Activated gamma-delta T cell (primary cell): ENCODE measurements around the gene WSB2.
"Not testable (repeated sequence)": the region's sequence is repeated elsewhere in the genome, so short reads cannot be mapped to it uniquely, and the experiment has no call there.

Experiments used
- DNase-seq: peaks from one replicate; lab custom pipeline; 2025; lab: John Stamatoyannopoulos, UW

Gene WSB2

GRCh38 chr12:118035190-118036041 lies 25.6 kb downstream of the WSB2 start:
- DNase-seq, result no peak

GRCh38 chr12:118034429-118035189 lies 26.4 kb downstream of the WSB2 start:
- DNase-seq, result no peak

- DNase-seq, result no peak
Measured at GRCh38 chr12:118033902-118034301, 27.1 kb downstream of the WSB2 start.

- DNase-seq, result no peak
Measured at GRCh38 chr12:118033323-118033722, 27.7 kb downstream of the WSB2 start.

GRCh38 chr12:118032188-118032587 lies 28.8 kb downstream of the WSB2 start:
- DNase-seq, result no peak

GRCh38 chr12:118029166-118029565 lies 31.8 kb downstream of the WSB2 start:
- DNase-seq, result no peak

GRCh38 chr12:118025168-118025567 lies 35.8 kb downstream of the WSB2 start:
- no peak for DNase-seq

- no peak for DNase-seq
Measured at GRCh38 chr12:118023301-118023860, 37.6 kb downstream of the WSB2 start.

GRCh38 chr12:118022728-118023109 lies 38.3 kb downstream of the WSB2 start:
- no peak for DNase-seq

- DNase-seq, result not testable (repeated sequence)
Measured at GRCh38 chr12:118022097-118022727, 38.8 kb downstream of the WSB2 start.

- DNase-seq, result no peak
Measured at GRCh38 chr12:118020036-118020435, 40.9 kb downstream of the WSB2 start.

GRCh38 chr12:118017926-118018325 lies 43.1 kb downstream of the WSB2 start:
- no peak for DNase-seq

- peak; percentile 92 for DNase-seq
Measured at GRCh38 chr12:118016424-118017264, 44.3 kb downstream of the WSB2 start, which contains the start of gene RFC5. RFC5 (plus strand) TSS chr12:118016703; CDS start chr12:118016828, 125 bp downstream.

- no peak for DNase-seq
Measured at GRCh38 chr12:118015944-118016343, 45.0 kb downstream of the WSB2 start.

- no peak for DNase-seq
Measured at GRCh38 chr12:118015306-118015705, 45.7 kb downstream of the WSB2 start.

GRCh38 chr12:118013283-118013682 lies 47.7 kb downstream of the WSB2 start:
- no peak for DNase-seq

- no peak for DNase-seq
Measured at GRCh38 chr12:118011961-118012360, 49.0 kb downstream of the WSB2 start.

- no peak for DNase-seq
Measured at GRCh38 chr12:118011377-118011776, 49.6 kb downstream of the WSB2 start.

GRCh38 chr12:118010903-118011302 lies 50.1 kb downstream of the WSB2 start:
- DNase-seq, result no peak

- DNase-seq, result not testable (repeated sequence)
Measured at GRCh38 chr12:117999806-118000205, 61.2 kb downstream of the WSB2 start.

- no peak for DNase-seq
Measured at GRCh38 chr12:117998719-117999118, 62.3 kb downstream of the WSB2 start.
